ENCODE measurements around the gene C6. TPM values are rescaled to one million over a fixed set of nuclear protein-coding genes. Genes with fewer than 3 reads are reported as not detected.
"Not testable (repeated sequence)": the region's sequence is repeated elsewhere in the genome, so short reads cannot be mapped to it uniquely, and the experiment has no call there.

The C6 gene
- total RNA-seq, 1 donor from 2014 or later, result not detected

DNA sequence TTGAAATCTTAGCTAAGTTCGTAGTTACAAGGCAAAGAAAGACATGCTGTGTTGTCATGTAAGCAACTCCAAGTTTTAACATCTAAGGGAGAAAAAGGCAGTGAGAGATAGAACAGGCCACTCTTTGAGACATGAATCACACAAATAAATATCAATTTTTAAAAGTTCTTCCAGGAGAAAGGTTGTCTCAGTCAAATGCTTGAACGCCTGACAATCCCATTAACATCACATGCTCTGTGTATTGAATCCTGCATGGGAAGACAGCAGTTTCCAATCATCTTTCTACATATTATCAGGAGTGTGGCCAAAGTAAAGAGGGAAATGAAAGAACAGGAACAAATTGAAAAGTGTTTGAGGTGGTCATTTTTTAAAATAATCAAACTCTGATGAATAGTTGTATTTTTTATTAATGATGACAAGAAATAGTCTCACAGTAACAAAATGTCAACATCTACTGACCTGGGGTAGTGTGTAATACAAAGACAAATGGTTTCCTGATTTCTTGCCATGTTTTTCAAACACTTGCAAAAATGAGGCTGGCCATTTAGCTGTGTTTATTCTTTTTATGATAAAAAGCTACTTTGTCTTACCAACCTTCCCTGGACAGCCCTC is 6.4 kb upstream of the C6 start:
- Mint-ChIP-seq H3K36me3 (ENCODE audit: low read depth) (no peaks in the 10 kb centered on the region), H3K4me3 (ENCODE audit: low read depth) (no peak overlapping the region), H3K27me3 (ENCODE audit: low read depth) (no peaks in the 10 kb centered on the region), H3K9me3 (no peaks in the 10 kb centered on the region), H3K27ac (no peak overlapping the region), H3K4me1 (ENCODE audit: low read depth) (no peaks in the 10 kb centered on the region)
- DNase-seq (ENCODE audit: low spot score), result no peak
- intact Hi-C loops (cut with micrococcal nuclease), result no loop called here

DNA sequence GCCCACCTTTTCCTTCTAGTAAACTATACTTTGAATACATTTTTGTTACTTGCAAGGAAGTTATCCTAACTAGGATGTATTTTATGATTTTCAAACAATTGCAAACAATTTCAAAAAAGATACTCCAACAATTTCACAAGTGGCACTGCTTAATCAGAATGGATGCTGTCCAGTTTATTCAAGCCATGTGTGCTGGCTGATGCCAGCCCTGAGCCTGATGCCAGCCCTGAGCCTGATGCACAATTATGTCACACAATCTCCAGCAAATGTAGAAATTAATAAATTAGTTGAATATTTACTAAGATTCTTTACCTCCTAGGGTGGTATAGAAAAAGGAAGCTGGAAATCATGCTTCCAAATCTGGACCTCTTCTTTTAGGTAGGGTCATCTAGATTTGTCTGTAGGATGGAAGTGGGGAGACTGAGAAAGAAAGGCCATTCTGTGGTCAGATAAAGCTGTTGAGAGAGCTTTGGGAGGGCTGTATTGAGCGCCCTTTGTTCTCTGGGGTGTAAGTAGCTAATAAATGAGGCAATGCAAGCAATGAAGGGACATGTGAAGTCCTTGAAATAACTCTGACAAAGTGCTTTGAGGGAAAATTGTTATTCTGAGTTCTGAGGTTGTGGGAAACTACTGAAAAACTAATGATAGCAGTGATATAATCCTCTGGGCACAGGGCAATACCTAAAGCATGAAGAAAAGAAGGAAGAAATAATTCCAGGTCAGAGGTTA is 5.8 kb upstream of the C6 start:
- no peak overlapping the region for H3K4me3 Mint-ChIP-seq (ENCODE audit: low read depth)
- H3K4me1 Mint-ChIP-seq (ENCODE audit: low read depth), result no peaks in the 10 kb centered on the region
- intact Hi-C loops (cut with micrococcal nuclease), result no loop called here
- H3K36me3 Mint-ChIP-seq (ENCODE audit: low read depth), result no peaks in the 10 kb centered on the region
- H3K9me3 Mint-ChIP-seq, result no peaks in the 10 kb centered on the region
- H3K27ac Mint-ChIP-seq, result no peak overlapping the region
- DNase-seq (ENCODE audit: low spot score), result no peak
- no peaks in the 10 kb centered on the region for H3K27me3 Mint-ChIP-seq (ENCODE audit: low read depth)

DNA sequence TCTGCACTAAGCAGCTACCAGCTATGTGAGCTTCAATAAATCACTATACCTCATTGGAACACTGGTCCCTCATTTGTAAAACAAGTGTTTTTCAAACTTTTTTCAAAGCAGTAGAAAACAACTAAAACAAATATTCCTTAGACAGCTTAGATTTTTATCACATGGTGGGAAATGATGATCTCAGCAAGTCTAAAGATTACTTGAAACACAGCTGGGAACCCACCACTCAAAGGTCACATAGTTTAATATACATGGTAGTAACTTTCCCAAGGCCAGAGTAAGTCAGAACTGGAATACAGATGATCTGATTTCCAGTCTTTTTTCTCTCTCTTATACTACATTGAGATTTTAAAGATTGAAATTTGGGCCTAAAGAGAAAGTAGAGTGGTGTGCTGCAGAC is 850 bp upstream of the C6 start:
- intact Hi-C loops (cut with micrococcal nuclease), result no loop called here
- no peak overlapping the region for H3K27ac Mint-ChIP-seq
- DNase-seq (ENCODE audit: low spot score), result no peak
- no peaks in the 10 kb centered on the region for H3K4me1 Mint-ChIP-seq (ENCODE audit: low read depth)
- H3K4me3 Mint-ChIP-seq (ENCODE audit: low read depth), result no peak overlapping the region
- no peaks in the 10 kb centered on the region for H3K36me3 Mint-ChIP-seq (ENCODE audit: low read depth)
- no peaks in the 10 kb centered on the region for H3K27me3 Mint-ChIP-seq (ENCODE audit: low read depth)
- H3K9me3 Mint-ChIP-seq, result no peaks in the 10 kb centered on the region

DNA sequence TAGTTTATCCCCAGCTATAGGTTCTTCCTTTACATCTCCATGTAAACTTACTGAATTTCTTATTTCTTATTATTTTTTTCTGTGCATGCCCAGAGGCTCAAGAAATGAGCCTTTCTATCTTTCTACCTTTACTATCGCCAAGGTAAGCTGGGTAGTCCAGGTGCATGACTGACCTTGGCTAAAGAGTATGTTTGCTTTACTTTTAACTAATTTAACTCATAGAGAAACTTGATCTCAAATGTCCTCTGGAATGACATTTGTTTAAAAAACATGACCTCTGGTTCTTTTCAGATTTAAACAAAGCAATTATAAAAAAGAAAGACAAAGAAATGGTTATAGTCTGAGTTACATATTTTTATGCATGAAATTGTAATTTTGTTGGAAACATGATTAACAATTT is 397 bp downstream of the C6 start:
- Mint-ChIP-seq H3K36me3 (ENCODE audit: low read depth) (no peaks in the 10 kb centered on the region), H3K27me3 (ENCODE audit: low read depth) (no peaks in the 10 kb centered on the region), H3K4me3 (ENCODE audit: low read depth) (no peak overlapping the region), H3K9me3 (no peaks in the 10 kb centered on the region), H3K4me1 (ENCODE audit: low read depth) (no peaks in the 10 kb centered on the region), H3K27ac (no peak overlapping the region)
- no peak for DNase-seq (ENCODE audit: low spot score)
- intact Hi-C loops (cut with micrococcal nuclease), result no loop called here

DNA sequence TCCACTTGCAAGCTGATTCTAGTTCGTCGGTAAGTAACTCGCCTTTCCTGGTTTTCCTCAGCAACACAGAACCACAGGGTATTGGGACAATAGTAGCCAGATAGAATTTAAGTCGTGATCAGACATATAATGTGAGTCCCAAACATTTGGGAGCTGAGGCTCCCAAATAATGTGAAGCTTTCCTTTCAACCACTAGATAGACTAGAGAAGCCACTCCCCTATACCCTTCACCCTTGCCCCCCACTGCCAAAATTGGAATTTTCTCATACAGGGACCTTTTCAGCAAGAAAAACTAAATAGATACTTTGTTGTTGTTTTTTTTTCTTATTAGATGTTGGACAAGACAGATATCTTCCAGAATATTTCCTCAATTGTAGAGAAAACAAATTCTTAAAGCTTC is 1.9 kb downstream of the C6 start:
- Mint-ChIP-seq H3K27ac (no peak overlapping the region), H3K4me1 (ENCODE audit: low read depth) (no peaks in the 10 kb centered on the region)
- intact Hi-C loops (cut with micrococcal nuclease), result no loop called here

DNA sequence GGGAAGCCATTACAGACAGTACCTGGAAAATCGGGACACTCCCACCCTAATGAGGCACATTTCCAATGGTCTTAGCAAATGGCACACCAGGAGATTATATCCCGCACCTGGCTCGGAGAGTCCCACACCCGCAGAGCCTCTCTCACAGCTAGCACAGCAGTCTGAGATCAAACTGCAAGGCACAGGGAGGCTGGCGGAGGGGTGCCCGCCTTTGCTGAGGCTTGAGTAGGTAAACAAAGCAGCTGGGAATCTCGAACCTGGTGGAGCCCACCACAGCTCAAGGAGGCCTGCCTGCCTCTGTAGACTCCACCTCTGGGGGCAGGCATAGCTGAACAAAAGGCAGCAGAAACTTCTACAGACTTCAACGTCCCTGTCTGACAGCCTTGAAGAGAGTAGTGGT is 7.9 kb downstream of the C6 start:
- intact Hi-C loops (cut with micrococcal nuclease); H3K4me3 Mint-ChIP-seq (ENCODE audit: low read depth); H3K36me3 Mint-ChIP-seq (ENCODE audit: low read depth); H3K4me1 Mint-ChIP-seq (ENCODE audit: low read depth); DNase-seq (ENCODE audit: low spot score); H3K9me3 Mint-ChIP-seq; H3K27ac Mint-ChIP-seq; H3K27me3 Mint-ChIP-seq (ENCODE audit: low read depth): not testable (repeated sequence)

More for the DNA sequence above, 1.9 kb downstream of the C6 start:
- Mint-ChIP-seq H3K9me3 (no peaks in the 10 kb centered on the region), H3K4me3 (ENCODE audit: low read depth) (no peak overlapping the region), H3K27me3 (ENCODE audit: low read depth) (no peaks in the 10 kb centered on the region), H3K36me3 (ENCODE audit: low read depth) (no peaks in the 10 kb centered on the region)
- no peak for DNase-seq (ENCODE audit: low spot score)

DNA sequence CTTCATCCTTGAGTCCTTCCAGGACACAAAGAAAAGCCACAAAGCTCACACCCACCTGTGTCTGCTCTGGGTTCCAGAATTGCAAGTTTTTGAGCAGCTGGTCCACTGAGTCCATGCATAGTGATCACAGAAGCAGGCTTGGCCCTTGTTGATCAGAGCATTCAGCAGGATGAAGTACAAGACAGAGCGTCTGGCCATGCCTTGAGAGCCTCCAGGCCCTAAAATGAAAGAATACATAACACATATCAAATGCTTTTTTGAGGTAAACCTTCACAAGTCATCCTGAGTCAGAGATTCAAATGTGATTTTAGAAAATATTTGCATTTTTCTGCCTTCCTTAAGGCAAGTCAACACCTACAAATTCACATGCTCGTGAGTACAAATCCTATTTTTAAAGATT is 10.3 kb downstream of the C6 start:
- Mint-ChIP-seq H3K4me3 (ENCODE audit: low read depth) (no peak overlapping the region), H3K36me3 (ENCODE audit: low read depth) (no peaks in the 10 kb centered on the region), H3K9me3 (no peaks in the 10 kb centered on the region), H3K27me3 (ENCODE audit: low read depth) (no peaks in the 10 kb centered on the region), H3K27ac (no peak overlapping the region), H3K4me1 (ENCODE audit: low read depth) (no peaks in the 10 kb centered on the region)
- intact Hi-C loops (cut with micrococcal nuclease), result no loop called here
- DNase-seq (ENCODE audit: low spot score), result no peak

DNA sequence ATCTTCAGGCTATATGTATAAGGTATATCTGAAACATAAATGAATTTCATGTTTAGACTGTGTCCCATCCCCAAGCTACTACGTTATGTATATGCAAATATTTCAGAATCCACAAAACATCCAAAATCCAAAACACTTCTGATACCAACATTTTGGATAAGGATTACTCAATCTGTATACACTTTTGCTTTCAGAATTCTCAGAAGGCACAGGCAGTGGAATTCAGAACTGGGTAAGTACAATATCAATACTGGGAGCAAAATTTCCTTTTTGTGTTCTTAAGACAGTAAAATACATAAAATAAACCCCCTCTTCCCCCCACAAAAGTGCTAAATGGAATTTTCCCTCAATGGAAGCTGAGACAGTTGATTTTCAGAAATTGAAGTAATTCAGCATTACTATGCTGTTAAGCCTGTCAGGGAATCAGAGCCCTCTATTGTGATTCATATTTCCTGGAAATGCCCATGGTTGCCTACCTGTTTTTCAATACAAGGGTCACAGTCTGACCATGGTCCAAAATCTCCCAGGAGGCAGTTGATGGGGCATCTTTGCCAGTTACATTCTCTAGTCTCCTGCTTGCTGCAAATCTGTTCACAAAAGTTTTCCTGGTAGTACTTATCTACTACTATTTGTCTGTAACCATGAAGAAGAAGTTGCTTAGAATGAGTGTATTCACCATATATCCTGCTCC is 12.1 kb downstream of the C6 start:
- no peak for DNase-seq (ENCODE audit: low spot score)
- H3K27ac Mint-ChIP-seq, result no peak overlapping the region
- H3K36me3 Mint-ChIP-seq (ENCODE audit: low read depth), result no peaks in the 10 kb centered on the region
- no peak overlapping the region for H3K4me3 Mint-ChIP-seq (ENCODE audit: low read depth)
- H3K9me3 Mint-ChIP-seq, result no peaks in the 10 kb centered on the region
- intact Hi-C loops (cut with micrococcal nuclease), result no loop called here
- H3K4me1 Mint-ChIP-seq (ENCODE audit: low read depth), result no peaks in the 10 kb centered on the region
- H3K27me3 Mint-ChIP-seq (ENCODE audit: low read depth), result no peaks in the 10 kb centered on the region

DNA sequence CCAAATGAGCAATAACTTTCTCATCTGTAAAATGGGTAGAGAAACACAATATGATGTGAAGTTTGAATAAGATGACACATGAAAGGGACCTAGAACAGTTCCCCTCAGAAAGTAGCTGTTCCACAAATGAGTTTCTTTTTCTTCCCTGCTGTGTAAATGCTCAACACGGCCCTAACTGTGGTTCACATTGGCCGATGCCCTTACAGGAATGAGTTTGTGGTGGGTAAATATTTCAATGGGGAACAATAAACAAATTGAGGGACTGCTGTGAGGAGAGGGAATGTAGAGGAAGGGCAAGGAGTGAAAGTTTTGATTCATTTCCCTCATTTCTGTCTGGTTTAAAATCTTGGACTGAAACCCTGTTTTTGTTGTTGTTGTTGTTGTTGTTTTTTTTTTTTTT is 12.8 kb downstream of the C6 start:
- H3K9me3 Mint-ChIP-seq, result no peaks in the 10 kb centered on the region
- no peaks in the 10 kb centered on the region for H3K27me3 Mint-ChIP-seq (ENCODE audit: low read depth)
- H3K4me3 Mint-ChIP-seq (ENCODE audit: low read depth), result no peak overlapping the region
- intact Hi-C loops (cut with micrococcal nuclease), result no loop called here
- no peaks in the 10 kb centered on the region for H3K4me1 Mint-ChIP-seq (ENCODE audit: low read depth)
- no peaks in the 10 kb centered on the region for H3K36me3 Mint-ChIP-seq (ENCODE audit: low read depth)
- H3K27ac Mint-ChIP-seq, result no peak overlapping the region
- DNase-seq (ENCODE audit: low spot score), result no peak

DNA sequence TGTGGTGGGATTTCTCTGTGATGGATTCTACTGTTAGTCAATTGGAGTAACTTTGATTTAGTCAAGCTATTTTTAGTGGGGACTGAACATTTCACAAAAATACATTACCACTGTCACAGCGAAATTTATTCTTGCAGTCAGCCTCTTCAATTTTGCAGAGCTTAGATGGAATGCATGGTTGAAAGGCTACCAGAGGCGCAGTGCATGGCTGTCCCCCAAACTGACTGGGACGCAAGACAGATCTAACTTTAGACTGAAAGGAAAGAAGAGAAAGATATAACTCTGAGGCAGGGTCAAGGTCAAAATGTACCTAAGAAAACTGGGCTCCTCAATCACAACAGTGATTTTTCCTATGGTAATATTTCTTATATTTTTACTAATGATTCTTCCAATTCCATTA is 13.7 kb downstream of the C6 start:
- no peak for DNase-seq (ENCODE audit: low spot score)
- Mint-ChIP-seq H3K4me1 (ENCODE audit: low read depth) (no peaks in the 10 kb centered on the region), H3K27ac (no peak overlapping the region), H3K9me3 (no peaks in the 10 kb centered on the region), H3K36me3 (ENCODE audit: low read depth) (no peaks in the 10 kb centered on the region), H3K4me3 (ENCODE audit: low read depth) (no peak overlapping the region), H3K27me3 (ENCODE audit: low read depth) (no peaks in the 10 kb centered on the region)
- intact Hi-C loops (cut with micrococcal nuclease), result no loop called here

DNA sequence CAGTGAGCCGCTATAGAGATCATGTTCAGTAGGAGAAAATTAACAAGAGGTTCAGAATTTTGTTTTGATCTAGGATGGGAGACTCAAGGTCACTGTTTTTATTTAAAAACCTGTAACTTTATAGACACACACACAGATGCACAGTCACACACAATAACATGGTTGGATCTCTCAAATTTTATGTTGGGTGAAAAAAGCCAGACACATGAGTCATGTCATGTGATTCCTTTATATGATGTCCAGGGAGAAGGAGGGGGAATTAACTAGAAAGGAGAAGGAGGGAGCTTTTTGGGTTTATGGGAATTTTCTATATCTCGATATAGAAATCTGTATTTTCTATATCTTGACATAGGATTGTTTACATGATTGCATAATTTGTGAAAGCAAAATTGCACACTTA is 17.1 kb downstream of the C6 start:
- no peaks in the 10 kb centered on the region for H3K27me3 Mint-ChIP-seq (ENCODE audit: low read depth)
- no peaks in the 10 kb centered on the region for H3K9me3 Mint-ChIP-seq
- H3K4me1 Mint-ChIP-seq (ENCODE audit: low read depth), result no peaks in the 10 kb centered on the region
- intact Hi-C loops (cut with micrococcal nuclease), result no loop called here
- no peak for DNase-seq (ENCODE audit: low spot score)
- no peak overlapping the region for H3K27ac Mint-ChIP-seq
- H3K4me3 Mint-ChIP-seq (ENCODE audit: low read depth), result no peak overlapping the region
- H3K36me3 Mint-ChIP-seq (ENCODE audit: low read depth), result no peaks in the 10 kb centered on the region

DNA sequence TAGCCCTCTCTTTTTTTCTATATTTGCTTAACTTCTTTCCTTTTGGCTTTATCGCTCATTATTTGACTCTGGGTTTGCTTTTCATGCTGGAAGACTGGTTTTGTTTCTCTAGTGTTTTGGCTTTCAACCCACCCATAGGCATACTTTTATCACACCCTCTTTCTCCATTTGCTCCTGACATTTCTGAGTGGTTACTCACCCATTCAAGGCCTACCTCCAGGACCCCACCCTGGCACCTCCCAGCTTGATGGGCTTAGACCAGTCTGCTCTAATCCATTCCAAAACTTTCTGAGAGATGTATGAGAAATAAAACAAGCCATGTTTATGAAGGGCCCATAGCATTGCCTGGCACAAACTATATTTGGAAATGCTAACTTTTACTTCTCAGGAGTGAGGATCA is 18.1 kb downstream of the C6 start:
- DNase-seq (ENCODE audit: low spot score), result no peak
- Mint-ChIP-seq H3K4me1 (ENCODE audit: low read depth) (no peaks in the 10 kb centered on the region), H3K9me3 (no peaks in the 10 kb centered on the region), H3K27ac (no peak overlapping the region), H3K4me3 (ENCODE audit: low read depth) (no peak overlapping the region), H3K27me3 (ENCODE audit: low read depth) (no peaks in the 10 kb centered on the region), H3K36me3 (ENCODE audit: low read depth) (no peaks in the 10 kb centered on the region)
- intact Hi-C loops (cut with micrococcal nuclease), result no loop called here

DNA sequence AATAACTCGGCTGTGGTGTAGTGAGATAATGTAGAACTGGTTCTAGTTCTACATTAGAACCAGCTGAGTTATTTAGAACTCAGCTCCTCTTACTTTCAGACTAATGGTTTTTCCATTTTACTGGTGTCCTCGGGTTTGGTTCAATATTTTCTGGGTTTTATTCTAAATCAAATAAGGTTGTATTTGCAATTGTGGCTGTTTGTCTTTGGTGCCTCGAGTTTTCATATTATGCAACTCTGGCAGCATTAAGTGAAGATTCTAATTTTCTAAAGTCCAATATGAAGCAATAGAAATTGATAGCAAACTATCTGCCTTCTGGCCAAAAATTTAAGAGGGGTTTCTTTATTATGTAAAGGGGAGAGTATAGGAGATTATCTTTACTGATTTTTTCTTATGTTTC is 19.0 kb downstream of the C6 start:
- Mint-ChIP-seq H3K36me3 (ENCODE audit: low read depth) (no peaks in the 10 kb centered on the region), H3K27me3 (ENCODE audit: low read depth) (no peaks in the 10 kb centered on the region), H3K9me3 (no peaks in the 10 kb centered on the region), H3K27ac (no peak overlapping the region), H3K4me1 (ENCODE audit: low read depth) (no peaks in the 10 kb centered on the region), H3K4me3 (ENCODE audit: low read depth) (no peak overlapping the region)
- DNase-seq (ENCODE audit: low spot score), result no peak
- intact Hi-C loops (cut with micrococcal nuclease), result no loop called here
